ENCODE data around the gene HMGN1. TPM values are rescaled to one million over a fixed set of nuclear protein-coding genes. Genes with fewer than 3 reads are reported as not detected.

The HMGN1 gene
- total and polyA plus RNA-seq, 8 donors: 60.1 to 140 (median 98.1) TPM

GRCh38 chr21:39313571-39314142 is 35.2 kb downstream of the HMGN1 start, which contains the start of gene BRWD1:
Gene BRWD1, minus strand, starts transcription at chr21:39313632. Its CDS starts 141 bp downstream, at chr21:39313491.
- ATAC-seq (peak; percentile 75 to 86 (median 85)), DNase-seq (peak; percentile 72 to 92 (median 82))
- 1% methylated on average over 52 to 78 of the region's 78 CpGs for WGBS, 2 donors

DNA sequence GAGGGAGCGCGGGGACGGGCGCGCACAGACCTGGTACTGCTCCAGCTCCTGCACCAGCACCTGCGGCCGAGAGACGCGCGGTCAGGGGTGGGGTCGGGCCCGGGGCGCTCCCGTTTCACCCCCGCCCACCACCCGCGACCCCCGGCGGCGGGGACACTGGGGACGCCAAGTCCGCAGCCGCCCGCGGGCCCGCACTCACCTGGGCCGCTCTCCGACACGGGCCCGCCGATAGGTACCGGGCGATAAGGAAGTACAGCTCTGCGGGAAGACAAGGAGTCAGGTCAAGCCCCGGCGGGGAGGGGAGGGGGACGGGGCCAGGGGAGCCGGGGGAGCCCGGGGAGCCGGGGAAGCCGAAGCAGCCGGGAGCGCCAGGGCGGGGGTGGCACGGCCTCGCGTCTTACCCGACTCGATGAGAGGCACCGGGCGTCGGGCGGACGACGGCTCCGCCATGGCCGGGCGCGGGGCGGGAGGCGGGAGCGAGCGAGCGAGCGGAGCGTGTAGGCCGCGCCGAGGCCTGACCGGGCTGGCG is 35.8 kb downstream of the HMGN1 start:
- intact Hi-C loops (cut with DNase I): loop anchor here in 1 of 3 donors (10.0 kb wide), 1 partner anchor 72 kb away; a partner anchor contains a TSS
- ATAC-seq (peak; percentile 6 to 43 (median 16)), DNase-seq (peak in 4 of 6 donors; percentile 31 to 89 (median 64)), FAIRE-seq (no peak)
- Histone ChIP-seq H3K27me3 (no peaks in the 10 kb centered on the region), H3K4me1 (peaks cover 0 to 19% (median 8%) of the 10 kb centered on the region in 3 donors), H3K27ac (peak overlapping the region; percentile 84 to 97 (median 95)), H3K9me3 (no peaks in the 10 kb centered on the region), H3K36me3 (peaks cover 0 to 5% (median 0%) of the 10 kb centered on the region in 3 donors), H3K4me3 (peak overlapping the region; percentile 66 to 99 (median 78))
- TF ChIP-seq CTCF (IDR thresholded peaks at IDR 0.05): no peak
- WGBS, 2 donors: 0 to 1% methylated on average over 12 to 71 of the region's 71 CpGs

More at GRCh38 chr21:39313571-39314142, 35.2 kb downstream of the HMGN1 start, which contains the start of gene BRWD1:
- Histone ChIP-seq H3K27ac (peak within 1 kb of the TSS; percentile 84 to 97 (median 95)), H3K4me1 (peaks cover 0 to 19% (median 8%) of the 10 kb centered on the region in 3 donors), H3K4me3 (peak within 1 kb of the TSS; percentile 66 to 99 (median 78)), H3K36me3 (peaks cover 0 to 5% (median 0%) of the 10 kb centered on the region in 3 donors), H3K9me3 (no peaks in the 10 kb centered on the region), H3K27me3 (no peaks in the 10 kb centered on the region)
- peak in 1 of 4 donors; percentile 23 for TF ChIP-seq CTCF (IDR thresholded peaks at IDR 0.05)
- no peak for FAIRE-seq
- intact Hi-C loops (cut with DNase I): loop anchor here in 1 of 3 donors (10.0 kb wide), 1 partner anchor 71 kb away; a partner anchor contains a TSS

- 1% methylated on average over 20 to 65 of the region's 65 CpGs for WGBS, 2 donors
- FAIRE-seq (no peak), ATAC-seq (peak; percentile 74 to 92 (median 84)), DNase-seq (peak; percentile 88 to 96 (median 93))
- Histone ChIP-seq H3K36me3 (peaks cover 0 to 6% (median 5%) of the 10 kb centered on the region in 3 donors), H3K27me3 (no peaks in the 10 kb centered on the region), H3K4me1 (peaks cover 0 to 19% (median 8%) of the 10 kb centered on the region in 3 donors), H3K4me3 (peak overlapping the region; percentile 66 to 99 (median 78)), H3K27ac (peak overlapping the region; percentile 84 to 97 (median 95)), H3K9me3 (no peaks in the 10 kb centered on the region)
- TF ChIP-seq CTCF (IDR thresholded peaks at IDR 0.05): no peak
- intact Hi-C loops (cut with DNase I): loop anchor here in 1 of 3 donors (10.0 kb wide), 1 partner anchor 72 kb away; a partner anchor contains a TSS
Observed at GRCh38 chr21:39312112-39313041, 36.5 kb downstream of the HMGN1 start.

GRCh38 chr21:39311164-39311563 is 37.7 kb downstream of the HMGN1 start:
- peaks cover 0 to 6% (median 5%) of the 10 kb centered on the region in 3 donors for H3K36me3 ChIP-seq
- no peak for TF ChIP-seq CTCF (IDR thresholded peaks at IDR 0.05)
- no peak overlapping the region for H3K27ac ChIP-seq
- no peak for ATAC-seq
- DNase-seq: no peak
- no peaks in the 10 kb centered on the region for H3K27me3 ChIP-seq
- H3K4me3 ChIP-seq: peak overlapping the region in 1 of 4 donors; percentile 90
- no peak for FAIRE-seq
- no peaks in the 10 kb centered on the region for H3K9me3 ChIP-seq
- peaks cover 0 to 19% (median 8%) of the 10 kb centered on the region in 3 donors for H3K4me1 ChIP-seq
- 91 to 96% methylated on average over 7 of the region's 7 CpGs for WGBS, 2 donors
- intact Hi-C loops (cut with DNase I): loop anchor here in 1 of 3 donors (10.0 kb wide), 1 partner anchor 74 kb away; a partner anchor contains a TSS
